Neural progenitor cell (in vitro differentiated cells): ENCODE results near the gene MSRB1.

Experiments used
- EZH2 ChIP-seq: fragments of 200-600 bp; sonication (generic); IDR thresholded peaks from 2 replicates; pipeline ENCODE4 v1.6.1; 2017; ENCODE audit warnings: antibody characterized with exemption, mild to moderate bottlenecking, moderate library complexity
- EZH2phosphoT487 ChIP-seq: fragments of 200-600 bp; sonication (generic); IDR thresholded peaks from 2 replicates; pipeline ENCODE4 v1.6.1; 2017; ENCODE audit warnings: antibody characterized with exemption
- TF ChIP-seq, protein P1 (sequence below): fragments of 200-600 bp; sonication (generic); IDR thresholded peaks from 2 replicates; pipeline ENCODE4 v1.5.1; 2017; ENCODE audit warnings: antibody characterized with exemption, mild to moderate bottlenecking

DNA sequence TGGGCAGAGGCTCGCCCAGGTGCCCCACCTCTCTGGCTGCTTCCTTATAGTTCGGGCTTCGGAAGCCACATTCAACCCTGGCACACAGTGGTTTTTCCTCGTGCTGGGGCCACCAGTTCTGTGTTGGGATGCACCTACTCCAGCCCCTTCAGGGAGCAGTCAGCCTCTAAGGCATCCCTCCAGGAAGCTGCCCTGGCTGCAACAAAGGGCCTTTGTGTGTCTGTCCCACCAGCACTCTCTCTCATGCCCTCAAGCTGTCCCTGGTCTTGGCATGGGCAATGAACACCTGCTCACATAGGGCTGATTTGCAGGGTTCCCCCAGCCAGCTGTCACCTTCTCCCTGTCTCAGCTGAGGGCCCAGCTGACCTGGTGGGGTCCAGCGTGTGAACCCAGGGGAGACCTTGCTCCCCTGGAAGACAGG lies 39.0 kb upstream of the MSRB1 start:
- TF ChIP-seq, protein P1, sequence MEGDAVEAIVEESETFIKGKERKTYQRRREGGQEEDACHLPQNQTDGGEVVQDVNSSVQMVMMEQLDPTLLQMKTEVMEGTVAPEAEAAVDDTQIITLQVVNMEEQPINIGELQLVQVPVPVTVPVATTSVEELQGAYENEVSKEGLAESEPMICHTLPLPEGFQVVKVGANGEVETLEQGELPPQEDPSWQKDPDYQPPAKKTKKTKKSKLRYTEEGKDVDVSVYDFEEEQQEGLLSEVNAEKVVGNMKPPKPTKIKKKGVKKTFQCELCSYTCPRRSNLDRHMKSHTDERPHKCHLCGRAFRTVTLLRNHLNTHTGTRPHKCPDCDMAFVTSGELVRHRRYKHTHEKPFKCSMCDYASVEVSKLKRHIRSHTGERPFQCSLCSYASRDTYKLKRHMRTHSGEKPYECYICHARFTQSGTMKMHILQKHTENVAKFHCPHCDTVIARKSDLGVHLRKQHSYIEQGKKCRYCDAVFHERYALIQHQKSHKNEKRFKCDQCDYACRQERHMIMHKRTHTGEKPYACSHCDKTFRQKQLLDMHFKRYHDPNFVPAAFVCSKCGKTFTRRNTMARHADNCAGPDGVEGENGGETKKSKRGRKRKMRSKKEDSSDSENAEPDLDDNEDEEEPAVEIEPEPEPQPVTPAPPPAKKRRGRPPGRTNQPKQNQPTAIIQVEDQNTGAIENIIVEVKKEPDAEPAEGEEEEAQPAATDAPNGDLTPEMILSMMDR: no peak
- TF ChIP-seq EZH2 (no peak), EZH2phosphoT487 (no peak)
